B cell (primary cell): ENCODE results near the gene NFASC. TPM values are rescaled to one million over a fixed set of nuclear protein-coding genes. Genes with fewer than 3 reads are reported as not detected.
A peak's percentile ranks its signal among the peaks of the same experiment; 100 is the strongest.

ENCODE experiments used
- ATAC-seq: fragments of 200-7000 bp; cut with Tn5 transposase; one replicate; pipeline ENCODE4 v1.10.0; 2021; ENCODE audit warnings: low read depth, mild to moderate bottlenecking, moderate number of reproducible peaks, moderate library complexity
- CTCF ChIA-PET: fragments of 350-600 bp; sonication (Branson Sonifier 250); formaldehyde crosslinking; loops from one replicate; lab custom pipeline; 2021; ENCODE audit warnings: antibody characterized with exemption, inconsistent platforms; lab: Charles Lee
- POLR2A ChIA-PET: fragments of 350-600 bp; sonication (Branson Sonifier 250); formaldehyde crosslinking; loops from one replicate; lab custom pipeline; 2021; ENCODE audit warnings: antibody characterized with exemption; lab: Charles Lee
- DNase-seq: peaks from one replicate; pipeline ENCODE4 v3.0.0; 2013
- H2AFZ ChIP-seq: 2 replicates; pipeline ENCODE4 v1.6.1; 2012; ENCODE audit warnings: mild to moderate bottlenecking, low read depth, low read length; ENCODE audit not compliant: insufficient read depth, poor library complexity, severe bottlenecking
- H3K27ac ChIP-seq, 2 donors: 1 replicate in 1 of 2; 2 replicates in 1 of 2; pipeline ENCODE4 v1.5.1; 2012 to 2013; ENCODE audit warnings: low read length in 2 of 2, mild to moderate bottlenecking in 2 of 2, moderate library complexity in 1 of 2
- H3K27me3 ChIP-seq, 4 experiments: fragments of 200-600 bp in 1 of 4; sonication (generic) in 1 of 4; replicated peaks in 1 of 4; 1 replicate in 2 of 4; 2 replicates in 2 of 4; pipeline versions ENCODE4 v1.6.1 to v1.7.0; 2013 to 2016; ENCODE audit warnings: low read length in 3 of 4, mild to moderate bottlenecking in 2 of 4, mixed read lengths in 1 of 4, moderate library complexity in 1 of 4; ENCODE audit not compliant: insufficient read depth in 4 of 4, control insufficient read depth in 3 of 4; ENCODE audit errors: control extremely low read depth in 1 of 4
- H3K36me3 ChIP-seq, 2 experiments: replicated peaks in 1 of 2; 1 replicate in 1 of 2; 2 replicates in 1 of 2; pipeline versions ENCODE4 v1.6.1 to v1.7.1; 2013; ENCODE audit warnings: low read length in 1 of 2; ENCODE audit not compliant: insufficient read depth in 2 of 2, control insufficient read depth in 1 of 2; ENCODE audit errors: control extremely low read depth in 1 of 2, extremely low read depth in 1 of 2
- H3K4me1 ChIP-seq, 2 donors: fragments of 200-600 bp in 1 of 2; sonication (generic) in 1 of 2; 1 replicate in 1 of 2; 2 replicates in 1 of 2; pipeline versions ENCODE4 v1.5.1 to v1.6.1; 2013 to 2017; ENCODE audit warnings: low read length in 2 of 2; ENCODE audit not compliant: control insufficient read depth in 2 of 2, insufficient read depth in 2 of 2
- H3K4me2 ChIP-seq: replicated peaks from 2 replicates; pipeline ENCODE3; 2012; ENCODE audit warnings: mild to moderate bottlenecking, low read depth, low read length; ENCODE audit not compliant: poor library complexity, severe bottlenecking
- H3K4me3 ChIP-seq, 5 experiments: fragments of 200-600 bp in 1 of 5; sonication (generic) in 1 of 5; 1 replicate in 3 of 5; 2 replicates in 2 of 5; pipeline versions ENCODE4 v1.5.1 to v1.7.0; 2011 to 2016; ENCODE audit warnings: low read length in 4 of 5, mild to moderate bottlenecking in 4 of 5, low read depth in 2 of 5, control low read depth in 1 of 5, moderate library complexity in 1 of 5; ENCODE audit not compliant: insufficient read depth in 1 of 5; ENCODE audit errors: control extremely low read depth in 1 of 5, extremely low read depth in 1 of 5
- H3K79me2 ChIP-seq: fragments of 200-600 bp; sonication (generic); one replicate; pipeline ENCODE4 v1.6.0; 2016; ENCODE audit warnings: low read length; ENCODE audit not compliant: control insufficient read depth, insufficient read depth
- H3K9ac ChIP-seq: fragments of 200-600 bp; sonication (generic); 2 replicates; pipeline ENCODE4 v1.6.1; 2017; ENCODE audit warnings: mild to moderate bottlenecking, low read length, moderate library complexity
- H3K9me3 ChIP-seq, 3 donors: one replicate each; pipeline versions ENCODE4 v1.6.1 to v1.7.1; 2013; ENCODE audit warnings: low read length in 2 of 3; ENCODE audit not compliant: control insufficient read depth in 2 of 3, insufficient read depth in 1 of 3; ENCODE audit errors: control extremely low read depth in 1 of 3
- H4K20me1 ChIP-seq: 2 replicates; pipeline ENCODE4 v1.6.0; 2012; ENCODE audit warnings: mild to moderate bottlenecking, low read length; ENCODE audit not compliant: insufficient read depth, control insufficient read depth, poor library complexity, severe bottlenecking
- H3K27ac Mint-ChIP-seq: one replicate; pipeline ENCODE4 v1.8.0; 2021; ENCODE audit warnings: mixed read lengths
- H3K27me3 Mint-ChIP-seq: one replicate; pipeline ENCODE4 v1.8.0; 2021; ENCODE audit warnings: mixed read lengths
- H3K4me1 Mint-ChIP-seq: one replicate; pipeline ENCODE4 v1.8.0; 2021; ENCODE audit warnings: mixed read lengths
- H3K4me3 Mint-ChIP-seq: one replicate; pipeline ENCODE4 v1.8.0; 2021; ENCODE audit warnings: mixed read lengths
- H3K9me3 Mint-ChIP-seq: one replicate; pipeline ENCODE4 v1.8.0; 2022; ENCODE audit warnings: mixed read lengths; ENCODE audit not compliant: insufficient read depth
- EZH2 ChIP-seq: IDR thresholded peaks from 2 replicates; pipeline ENCODE4 v1.6.1; 2012; ENCODE audit warnings: borderline replicate concordance, low read depth, mild to moderate bottlenecking, moderate library complexity, low read length; ENCODE audit not compliant: insufficient read depth, poor library complexity, severe bottlenecking
- WGBS: methylation state at CpG from one replicate; pipeline ENCODE4 v1.1.5; 2013; ENCODE audit warnings: missing lambda C conversion rate; ENCODE audit not compliant: insufficient coverage; 5-methylcytosine and 5-hydroxymethylcytosine counted together
- intact Hi-C: fragments of 100-400 bp; cut with micrococcal nuclease; formaldehyde crosslinking; loops from one replicate; pipeline ENCODE4 v1.10.0; 2022
- polyA plus RNA-seq: library from polyadenylated mRNA; depleted of rRNA; stranded (reverse); fragments of >200 nt; gene quantifications from 2 replicates; pipeline ENCODE4 v1.2.3, GENCODE V29; 2012
- total RNA-seq, 2 donors: library from RNA; stranded (reverse); fragments of 120-200 nt in 1 of 2; gene quantifications; 1 replicate in 1 of 2; 2 replicates in 1 of 2; pipeline versions ENCODE4 v1.2.3 to v1.2.4, GENCODE V29; 2013 to 2022
- TF ChIP-seq, protein P1 (sequence below): fragments of 200-600 bp; IDR thresholded peaks from one replicate; pipeline ENCODE4 v1.8.0; 2022; ENCODE audit warnings: antibody characterized with exemption, mild to moderate bottlenecking

NFASC gene
- total and polyA plus RNA-seq, 2 donors (not counting 1 experiment from before 2014, with no cell fraction given), result 0.06 to 0.39 TPM

DNA sequence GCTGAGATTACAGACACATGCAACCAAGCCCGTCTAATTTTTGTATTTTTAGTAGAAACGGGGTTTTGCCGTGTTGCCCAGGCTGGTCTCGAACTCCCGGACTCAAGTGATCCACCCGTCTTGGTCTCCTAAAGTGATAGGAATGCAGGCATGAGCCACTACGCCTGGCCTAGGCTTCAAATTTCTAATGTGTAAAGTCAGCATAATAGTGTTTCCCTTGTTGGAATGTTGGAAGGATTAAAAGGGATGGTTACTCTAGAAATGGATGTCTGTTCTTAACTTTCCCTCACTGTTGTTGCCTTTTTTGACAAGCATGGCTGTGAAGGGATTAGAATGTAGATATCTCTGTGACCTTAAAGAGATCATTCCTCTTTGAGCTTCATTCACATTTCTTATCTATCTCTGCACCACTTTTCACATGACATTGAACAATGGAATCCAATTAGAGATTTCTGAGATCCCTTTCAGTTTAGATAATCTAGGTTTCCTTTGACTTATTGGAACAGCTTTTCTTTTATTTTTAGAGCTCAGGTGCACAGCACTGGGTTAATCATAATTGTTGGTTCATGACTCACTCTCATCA lies 33.7 kb downstream of the NFASC start:
- Mint-ChIP-seq H3K4me1 (peaks cover 3% of the 10 kb centered on the region), H3K27ac (no peak overlapping the region), H3K9me3 (no peaks in the 10 kb centered on the region), H3K4me3 (no peak overlapping the region), H3K27me3 (peaks cover 51% of the 10 kb centered on the region)
- Histone ChIP-seq H3K27me3 (peaks cover 0 to 16% (median 11%) of the 10 kb centered on the region in 4 experiments), H3K4me1 (no peaks in the 10 kb centered on the region), H3K4me3 (no peak overlapping the region), H3K27ac (no peak overlapping the region), H3K9me3 (no peaks in the 10 kb centered on the region), H3K79me2 (no peaks in the 10 kb centered on the region), H3K36me3 (no peaks in the 10 kb centered on the region), H4K20me1 (no peaks in the 10 kb centered on the region), H3K4me2 (no peak overlapping the region), H3K9ac (no peak overlapping the region), H2AFZ (no peak overlapping the region)
- intact Hi-C loops, result no loop called here
- DNase-seq, result no peak
- POLR2A ChIA-PET, result no interaction called here
- CTCF ChIA-PET, result no interaction called here
- ATAC-seq, result no peak
- WGBS, result 95% methylated on average over 7 of the region's 7 CpGs
- TF ChIP-seq, protein P1, sequence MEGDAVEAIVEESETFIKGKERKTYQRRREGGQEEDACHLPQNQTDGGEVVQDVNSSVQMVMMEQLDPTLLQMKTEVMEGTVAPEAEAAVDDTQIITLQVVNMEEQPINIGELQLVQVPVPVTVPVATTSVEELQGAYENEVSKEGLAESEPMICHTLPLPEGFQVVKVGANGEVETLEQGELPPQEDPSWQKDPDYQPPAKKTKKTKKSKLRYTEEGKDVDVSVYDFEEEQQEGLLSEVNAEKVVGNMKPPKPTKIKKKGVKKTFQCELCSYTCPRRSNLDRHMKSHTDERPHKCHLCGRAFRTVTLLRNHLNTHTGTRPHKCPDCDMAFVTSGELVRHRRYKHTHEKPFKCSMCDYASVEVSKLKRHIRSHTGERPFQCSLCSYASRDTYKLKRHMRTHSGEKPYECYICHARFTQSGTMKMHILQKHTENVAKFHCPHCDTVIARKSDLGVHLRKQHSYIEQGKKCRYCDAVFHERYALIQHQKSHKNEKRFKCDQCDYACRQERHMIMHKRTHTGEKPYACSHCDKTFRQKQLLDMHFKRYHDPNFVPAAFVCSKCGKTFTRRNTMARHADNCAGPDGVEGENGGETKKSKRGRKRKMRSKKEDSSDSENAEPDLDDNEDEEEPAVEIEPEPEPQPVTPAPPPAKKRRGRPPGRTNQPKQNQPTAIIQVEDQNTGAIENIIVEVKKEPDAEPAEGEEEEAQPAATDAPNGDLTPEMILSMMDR, result no peak
- no peak for TF ChIP-seq EZH2

DNA sequence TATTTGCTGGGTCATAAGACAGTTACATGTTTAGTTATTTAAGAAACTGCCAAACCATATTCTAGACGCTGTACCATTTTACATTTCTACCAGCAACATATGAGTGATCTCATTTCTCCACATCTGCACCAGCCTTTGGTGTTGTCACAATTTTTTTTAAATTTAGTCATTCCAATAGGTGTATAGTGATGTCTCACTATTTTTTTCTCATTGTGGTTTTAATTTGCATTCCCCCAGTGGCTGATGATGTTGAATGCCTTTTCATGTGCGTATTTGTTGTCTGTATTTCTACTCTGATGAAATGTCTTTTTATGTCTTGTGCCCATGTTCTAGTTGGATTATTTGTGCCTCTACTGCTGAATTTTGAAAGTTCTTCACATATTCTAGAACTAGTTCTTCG lies 38.4 kb downstream of the NFASC start:
- Mint-ChIP-seq H3K4me1 (peaks cover 6% of the 10 kb centered on the region), H3K27me3 (peaks cover 32% of the 10 kb centered on the region), H3K4me3 (no peak overlapping the region), H3K27ac (no peak overlapping the region), H3K9me3 (no peaks in the 10 kb centered on the region)
- WGBS, result 0% methylated on average over 1 of the region's 3 CpGs
- Histone ChIP-seq H3K4me1 (no peaks in the 10 kb centered on the region), H3K9ac (no peak overlapping the region), H3K36me3 (no peaks in the 10 kb centered on the region), H4K20me1 (no peaks in the 10 kb centered on the region), H3K4me2 (no peak overlapping the region), H3K79me2 (no peaks in the 10 kb centered on the region), H3K9me3 (no peaks in the 10 kb centered on the region), H3K4me3 (no peak overlapping the region), H3K27me3 (peaks cover 0 to 9% (median 5%) of the 10 kb centered on the region in 4 experiments), H2AFZ (no peak overlapping the region), H3K27ac (no peak overlapping the region)
- peak; percentile 9 for DNase-seq
- ChIA-PET POLR2A (interaction anchor here (0.6 kb wide), 1 partner anchor 27 kb away, joined by 4 read pairs; no protein-coding TSS in a partner anchor), CTCF (no interaction called here)
- peak; percentile 39 for ATAC-seq
- intact Hi-C loops, result no loop called here
- TF ChIP-seq, protein P1, result no peak
- no peak for TF ChIP-seq EZH2
